Vagina (tissue), 2 donors: ENCODE results near the gene ZNF408.
A peak's percentile ranks its signal among the peaks of the same experiment; 100 is the strongest.

ENCODE experiments used
- POLR2A ChIP-seq, 2 donors: fragments of 450-650 bp; IDR thresholded peaks; one replicate each; pipeline ENCODE4 v1.6.1; 2017; ENCODE audit warnings: antibody characterized with exemption in 2 of 2, mild to moderate bottlenecking in 2 of 2, moderate library complexity in 2 of 2
- POLR2AphosphoS5 ChIP-seq, 2 donors: sonication (generic); formaldehyde crosslinking; IDR thresholded peaks; one replicate each; pipeline ENCODE4 v1.9.0; 2017; ENCODE audit warnings: antibody characterized with exemption in 2 of 2, mild to moderate bottlenecking in 2 of 2, low read depth in 1 of 2; ENCODE audit not compliant: insufficient read depth in 1 of 2
- TF ChIP-seq, protein P1 (sequence below), 3 experiments: fragments of 450-650 bp in 2 of 3; fragments of 200-600 bp in 1 of 3; sonication (generic) in 1 of 3; IDR thresholded peaks; one replicate each; pipeline ENCODE4 v1.5.1; 2017 to 2019; ENCODE audit warnings: antibody characterized with exemption in 3 of 3, mild to moderate bottlenecking in 2 of 3, moderate library complexity in 2 of 3

DNA sequence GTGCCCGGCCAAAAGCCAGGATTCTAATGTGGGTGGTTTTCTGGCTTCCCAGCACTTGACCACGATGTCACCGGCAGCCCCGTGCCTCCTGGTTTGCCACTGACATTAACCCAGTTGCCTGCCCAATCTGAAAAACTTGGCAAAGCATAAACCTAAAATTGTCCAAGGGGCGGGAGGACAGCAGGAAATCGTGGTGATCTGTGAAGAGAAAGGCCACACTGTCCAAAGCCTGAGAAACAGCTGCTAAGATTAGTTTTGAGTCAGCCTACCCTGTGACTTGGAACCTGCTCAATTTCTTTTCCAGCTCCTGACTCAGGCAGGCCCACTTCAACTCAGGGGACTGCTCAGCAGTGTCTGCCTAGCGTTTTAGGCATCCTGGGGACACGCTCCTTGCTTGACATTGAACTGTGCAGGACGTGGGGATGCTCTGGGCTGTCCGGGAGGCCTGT, 10.0 kb downstream of the ZNF408 start:
- TF ChIP-seq, protein P1, sequence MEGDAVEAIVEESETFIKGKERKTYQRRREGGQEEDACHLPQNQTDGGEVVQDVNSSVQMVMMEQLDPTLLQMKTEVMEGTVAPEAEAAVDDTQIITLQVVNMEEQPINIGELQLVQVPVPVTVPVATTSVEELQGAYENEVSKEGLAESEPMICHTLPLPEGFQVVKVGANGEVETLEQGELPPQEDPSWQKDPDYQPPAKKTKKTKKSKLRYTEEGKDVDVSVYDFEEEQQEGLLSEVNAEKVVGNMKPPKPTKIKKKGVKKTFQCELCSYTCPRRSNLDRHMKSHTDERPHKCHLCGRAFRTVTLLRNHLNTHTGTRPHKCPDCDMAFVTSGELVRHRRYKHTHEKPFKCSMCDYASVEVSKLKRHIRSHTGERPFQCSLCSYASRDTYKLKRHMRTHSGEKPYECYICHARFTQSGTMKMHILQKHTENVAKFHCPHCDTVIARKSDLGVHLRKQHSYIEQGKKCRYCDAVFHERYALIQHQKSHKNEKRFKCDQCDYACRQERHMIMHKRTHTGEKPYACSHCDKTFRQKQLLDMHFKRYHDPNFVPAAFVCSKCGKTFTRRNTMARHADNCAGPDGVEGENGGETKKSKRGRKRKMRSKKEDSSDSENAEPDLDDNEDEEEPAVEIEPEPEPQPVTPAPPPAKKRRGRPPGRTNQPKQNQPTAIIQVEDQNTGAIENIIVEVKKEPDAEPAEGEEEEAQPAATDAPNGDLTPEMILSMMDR (IDR thresholded peaks at IDR 0.05), result no peak
- TF ChIP-seq POLR2AphosphoS5 (IDR thresholded peaks at IDR 0.05; ENCODE audit: insufficient read depth in 1 of 2, low read depth in 1 of 2) (peak; percentile 69 to 73), POLR2A (IDR thresholded peaks at IDR 0.05) (no peak)
